GM12801 (cell line): ENCODE measurements around the gene GOLGA6L2.

Experiments used
- CTCF ChIP-seq: IDR thresholded peaks from one replicate; pipeline ENCODE4 v1.5.1; 2011; ENCODE audit warnings: control low read depth; ENCODE audit not compliant: insufficient read length; ENCODE audit errors: extremely low read depth

GOLGA6L2 gene

GRCh38 chr15:23472678-23473077, 25.6 kb upstream of the GOLGA6L2 start:
- no peak for TF ChIP-seq CTCF

GRCh38 chr15:23472033-23472432, 25.0 kb upstream of the GOLGA6L2 start:
- no peak for TF ChIP-seq CTCF

- TF ChIP-seq CTCF: no peak
Measured at GRCh38 chr15:23467110-23467600, 20.1 kb upstream of the GOLGA6L2 start.

GRCh38 chr15:23457890-23458289, 10.8 kb upstream of the GOLGA6L2 start:
- no peak for TF ChIP-seq CTCF

- TF ChIP-seq CTCF: no peak
Measured at GRCh38 chr15:23446215-23447106, 582 bp downstream of the GOLGA6L2 start.

GRCh38 chr15:23444269-23444668, 2.8 kb downstream of the GOLGA6L2 start:
- TF ChIP-seq CTCF: no peak

GRCh38 chr15:23441204-23441603, 5.8 kb downstream of the GOLGA6L2 start:
- TF ChIP-seq CTCF: no peak
